Hematopoietic multipotent progenitor cell (in vitro differentiated cells): ENCODE results near the gene CD2. TPM values are rescaled to one million over a fixed set of nuclear protein-coding genes. Genes with fewer than 3 reads are reported as not detected.

ENCODE experiments used
- DNase-seq, 3 donors: peaks; one replicate each; pipeline ENCODE4 v3.0.0-alpha.2; 2011 to 2015; ENCODE audit warnings: low read depth in 2 of 3, low spot score in 2 of 3
- total RNA-seq: library from RNA; depleted of rRNA; stranded (reverse); fragments of >200 nt; gene quantifications from one replicate; pipeline ENCODE4 v1.2.3, GENCODE V29; 2012

CD2 gene
- total RNA-seq, 1 donor: under 0.01 TPM

- DNase-seq: no peak
Observed at GRCh38 chr1:116726872-116727820, 27.1 kb upstream of the CD2 start.

GRCh38 chr1:116731439-116731838, 22.8 kb upstream of the CD2 start:
- no peak for DNase-seq

DNA sequence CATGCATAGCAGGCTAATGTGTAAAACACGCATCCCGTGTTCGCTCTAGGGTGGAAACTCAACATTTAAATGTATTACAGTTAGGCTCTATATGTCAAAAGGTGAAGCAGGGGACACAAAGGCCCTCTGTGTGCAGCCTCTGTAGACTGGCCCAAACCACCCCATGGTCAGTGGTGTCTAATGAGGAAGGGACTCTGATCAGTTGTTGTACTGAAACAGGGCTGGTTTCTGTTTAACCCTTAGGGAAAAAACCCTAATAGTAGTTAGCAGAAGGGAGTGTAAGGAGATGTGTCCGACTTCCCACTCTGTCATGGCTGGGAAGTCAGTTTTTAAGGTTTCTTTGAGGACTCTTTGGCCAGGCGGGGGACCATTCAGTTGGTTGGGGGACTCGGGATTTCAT, 21.5 kb upstream of the CD2 start:
- no peak for DNase-seq

- DNase-seq: no peak
Observed at GRCh38 chr1:116733476-116734365, 20.5 kb upstream of the CD2 start.

GRCh38 chr1:116735246-116735645, 19.0 kb upstream of the CD2 start:
- no peak for DNase-seq

DNA sequence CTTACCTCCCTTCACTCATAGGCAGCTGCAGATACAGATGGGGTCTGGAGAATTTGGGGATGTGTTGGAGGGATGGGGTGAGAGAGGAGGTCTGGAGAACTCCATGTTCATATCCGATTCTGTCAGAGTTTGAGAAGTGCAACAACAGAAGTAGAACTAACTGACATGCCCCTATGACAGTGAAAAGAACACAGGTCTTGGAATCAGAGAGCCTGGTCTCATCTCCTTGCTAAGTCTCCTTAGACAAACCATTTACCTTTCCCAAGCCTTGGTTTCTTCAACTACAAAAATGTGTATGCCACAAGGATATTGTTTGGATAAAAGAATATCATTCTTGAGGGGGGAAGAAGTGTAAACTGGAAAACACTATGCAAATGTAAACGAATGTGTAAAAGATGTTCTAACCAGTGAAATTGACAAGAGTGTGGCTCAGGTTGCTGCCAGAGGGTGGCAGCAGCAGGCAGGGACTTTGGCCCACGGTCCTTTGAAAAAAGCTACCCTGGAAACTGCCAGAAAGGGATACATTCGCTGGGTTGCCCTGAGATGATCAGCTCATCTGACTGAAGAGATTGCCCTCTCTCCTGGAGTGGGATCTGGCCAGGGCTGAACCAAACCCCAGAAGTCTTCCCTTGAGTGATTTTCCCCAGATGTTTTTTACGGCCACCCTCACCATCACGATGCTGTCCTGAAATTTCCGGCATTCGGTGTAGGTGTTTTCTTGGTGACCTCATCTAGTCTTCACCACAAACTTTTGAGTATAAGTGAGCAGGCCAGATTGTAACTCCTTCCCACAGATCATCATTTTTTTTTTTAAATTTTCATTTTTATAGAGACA, 17.0 kb upstream of the CD2 start:
- DNase-seq: peak; percentile 60 to 79 (median 71)

- DNase-seq: peak in 1 of 3 donors; percentile 37
Observed at GRCh38 chr1:116737855-116738321, 16.3 kb upstream of the CD2 start.

GRCh38 chr1:116738673-116739370, 15.4 kb upstream of the CD2 start:
- DNase-seq: peak; percentile 58 to 59 (median 58)

DNA sequence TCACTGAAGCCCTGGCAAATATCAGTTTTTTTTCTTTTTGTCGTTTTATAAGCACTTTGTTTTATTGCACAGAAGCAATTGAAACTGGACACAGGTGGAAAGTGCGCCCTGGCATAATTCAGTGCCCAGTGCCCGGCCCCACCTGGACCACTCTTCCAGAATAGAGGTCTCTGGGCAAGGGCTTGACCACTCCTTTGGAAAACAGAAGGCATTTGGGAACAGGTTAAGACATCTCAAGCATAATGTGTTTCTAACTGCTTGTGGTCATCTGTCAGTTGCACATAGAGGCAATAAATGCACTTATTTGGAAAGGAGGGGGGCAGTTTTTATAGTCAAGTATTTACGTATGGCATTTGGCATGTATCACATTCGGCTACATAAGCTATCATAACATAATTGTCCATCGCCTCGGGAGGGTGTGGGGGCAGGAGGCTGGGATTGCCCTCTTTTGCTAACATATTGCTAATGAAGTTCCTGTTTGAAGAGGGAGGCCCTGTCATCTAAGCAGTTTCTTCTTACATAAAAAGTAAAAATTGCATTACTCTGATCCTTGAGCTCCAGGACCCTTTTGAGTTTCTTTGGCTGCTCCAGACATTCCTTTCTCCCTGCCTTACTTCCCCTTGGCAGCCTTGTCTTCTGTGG, 14.7 kb upstream of the CD2 start:
- no peak for DNase-seq

DNA sequence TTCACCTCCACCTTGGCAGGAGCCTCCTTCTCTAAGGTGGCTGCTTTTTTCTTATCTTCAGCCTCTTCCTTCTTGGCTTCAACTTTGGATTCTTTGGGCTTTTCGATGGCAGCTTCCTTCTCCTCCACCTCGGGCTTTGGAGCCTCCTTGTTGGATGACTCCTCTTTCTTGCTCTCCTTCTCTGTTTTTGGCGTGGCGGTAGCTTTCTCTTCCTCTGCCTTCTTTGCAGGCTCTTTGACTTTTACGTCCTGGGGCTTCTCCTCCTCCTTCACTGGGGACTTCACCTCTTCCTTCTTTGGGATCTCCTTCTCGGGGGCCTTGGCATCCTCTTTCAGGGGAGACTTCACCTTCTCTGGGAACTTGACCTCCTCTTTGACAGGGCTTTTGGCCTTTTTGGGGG, 13.9 kb upstream of the CD2 start:
- no peak for DNase-seq

DNA sequence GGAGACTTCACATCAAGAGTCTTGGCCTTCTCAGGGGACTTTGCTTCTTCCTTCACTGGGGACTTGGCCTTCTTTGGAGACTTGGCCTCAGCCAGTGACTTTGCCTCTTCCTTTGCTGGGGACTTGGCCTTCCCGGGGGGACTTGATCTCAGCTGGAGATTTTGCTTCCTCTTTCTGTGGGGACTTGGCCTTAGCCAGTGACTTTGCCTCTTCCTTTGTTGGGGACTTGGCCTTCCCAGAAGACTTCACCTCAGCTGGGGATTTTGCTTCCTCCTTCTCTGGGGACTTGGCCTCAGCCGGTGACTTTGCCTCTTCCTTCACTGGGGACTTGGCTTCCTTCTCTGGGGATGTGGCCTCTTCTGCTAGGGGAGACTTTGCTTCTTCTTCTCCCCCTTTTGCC, 13.5 kb upstream of the CD2 start:
- no peak for DNase-seq

GRCh38 chr1:116741836-116742565, 12.2 kb upstream of the CD2 start:
- DNase-seq: no peak

DNA sequence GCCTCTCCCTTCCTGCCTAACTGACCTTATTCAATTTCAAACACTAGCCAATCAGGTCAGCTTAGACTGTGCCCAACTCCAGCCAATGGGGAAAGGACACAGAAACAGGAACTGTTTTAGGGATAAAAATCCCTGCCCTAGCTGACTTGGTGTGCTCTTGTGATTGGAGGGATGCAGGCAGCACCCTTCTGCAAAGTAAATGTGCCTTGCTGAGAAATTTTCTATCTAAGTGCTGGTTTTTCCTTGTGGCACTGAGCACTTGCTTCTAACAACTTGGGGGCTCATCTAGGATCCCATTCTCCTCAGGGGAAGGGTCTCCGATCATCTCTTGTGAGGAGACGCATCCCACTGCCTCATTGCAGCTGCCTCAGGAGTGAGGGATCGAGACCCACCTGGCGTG, 10.7 kb upstream of the CD2 start:
- DNase-seq: peak in 1 of 3 donors; percentile 34

DNA sequence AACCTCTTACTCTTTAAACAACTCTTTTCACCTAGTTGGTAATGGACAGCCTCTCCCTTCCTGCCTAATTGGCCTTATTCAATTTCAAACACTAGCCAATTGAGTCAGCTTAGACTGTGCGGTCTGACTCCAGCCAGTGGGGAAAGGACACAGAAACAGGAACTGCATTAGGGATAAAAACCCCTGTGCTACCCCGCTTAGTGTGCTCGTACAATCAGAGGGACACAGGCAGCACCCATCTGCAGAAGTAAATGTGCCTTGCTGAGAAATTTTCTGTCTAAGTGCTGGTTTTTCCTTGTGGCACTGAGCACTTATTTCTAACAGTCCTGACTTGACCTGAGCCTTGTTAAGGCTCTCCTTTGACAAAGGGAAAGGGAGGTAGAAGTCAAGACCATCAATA, 6.0 kb upstream of the CD2 start:
- DNase-seq: peak in 1 of 3 donors; percentile 22

- no peak for DNase-seq
Observed at GRCh38 chr1:116751146-116751545, 3.1 kb upstream of the CD2 start.

DNA sequence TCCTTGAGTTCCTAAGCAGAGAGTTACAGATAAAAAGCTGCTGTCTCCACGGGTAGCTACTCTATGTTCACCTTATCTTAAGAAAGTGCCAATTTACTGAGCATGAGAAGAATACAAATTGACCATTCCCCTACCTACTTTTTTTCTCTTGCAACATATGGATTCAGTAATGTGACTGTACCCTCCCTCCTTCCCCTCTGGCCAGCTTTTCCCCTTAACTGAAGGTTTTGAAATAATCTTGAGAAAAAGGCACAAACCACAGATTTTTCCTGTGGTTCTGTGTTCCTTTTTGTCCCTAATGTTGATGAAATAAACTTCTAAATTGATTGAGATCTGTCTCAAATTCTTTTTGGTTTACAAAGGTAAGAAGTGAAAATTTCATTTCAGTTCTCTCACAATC, 2.6 kb upstream of the CD2 start:
- no peak for DNase-seq

DNA sequence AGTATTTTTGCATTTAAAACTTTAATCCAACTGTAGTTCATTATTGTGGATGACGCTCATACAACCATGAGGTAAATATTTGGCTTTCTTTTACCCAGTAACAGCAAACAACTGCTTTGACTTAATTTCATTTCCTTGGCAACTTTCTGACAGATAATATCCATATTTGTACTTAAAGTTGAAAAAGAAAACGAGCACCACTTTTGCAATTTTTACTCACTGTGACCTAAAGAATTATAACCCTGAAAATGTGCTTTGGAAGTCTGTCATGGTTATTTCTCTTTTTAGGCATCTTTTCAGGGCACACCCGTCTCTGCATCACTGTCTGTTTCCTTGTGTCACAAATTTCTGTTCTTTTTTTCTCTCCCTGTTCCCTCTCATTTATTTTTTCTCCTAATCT, 918 bp upstream of the CD2 start:
- no peak for DNase-seq

DNA sequence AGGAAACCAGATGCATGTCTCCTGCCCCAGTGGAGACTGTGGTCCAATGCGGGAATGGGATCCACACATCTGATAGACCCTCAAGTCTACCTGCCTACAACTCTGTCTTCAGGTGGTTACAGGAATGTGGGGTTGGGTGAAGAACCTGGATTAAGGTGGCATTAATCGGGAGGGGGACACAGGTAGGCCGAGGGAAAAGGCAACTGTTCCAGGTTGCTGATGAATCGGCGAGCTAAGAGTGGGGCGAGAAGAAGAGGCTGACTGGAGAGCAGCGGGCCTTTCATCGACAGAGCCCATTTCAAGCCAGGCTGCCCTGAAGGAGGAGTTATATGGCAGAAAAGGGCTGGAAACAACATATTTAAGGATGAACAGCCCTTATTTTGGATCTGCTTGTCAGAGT, 836 bp downstream of the CD2 start:
- no peak for DNase-seq

DNA sequence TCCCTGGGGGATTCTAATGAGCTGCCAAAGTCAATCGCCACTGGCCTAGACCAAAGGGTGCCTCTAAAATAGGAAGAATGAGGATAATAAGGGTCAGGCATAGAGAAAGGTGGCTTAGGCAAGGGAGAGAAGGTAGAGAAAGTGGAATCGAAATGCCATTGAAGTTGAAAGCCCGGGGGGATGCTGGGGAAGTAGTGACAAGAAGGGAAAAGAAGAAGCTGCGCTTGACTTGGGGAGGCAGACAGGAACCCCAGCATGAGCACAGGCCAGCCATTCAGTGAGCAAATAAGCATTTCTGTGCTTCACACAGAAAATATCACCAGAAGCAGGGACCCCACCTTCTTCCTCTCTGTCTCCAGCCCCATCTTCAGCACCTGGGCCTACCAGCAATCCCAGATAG, 1.5 kb downstream of the CD2 start:
- no peak for DNase-seq
